Nephron (organoid): Measurements from ENCODE around the gene FBXL14.

Source experiments
- H3K27ac Mint-ChIP-seq, 3 experiments: 2 replicates each; pipeline ENCODE4 v1.8.0; 2020; ENCODE audit warnings: mixed read lengths in 3 of 3, mild to moderate bottlenecking in 2 of 3, moderate library complexity in 1 of 3
- H3K27me3 Mint-ChIP-seq: 2 replicates; pipeline ENCODE4 v1.8.0; 2021; ENCODE audit warnings: low read depth, mild to moderate bottlenecking, moderate library complexity, mixed read lengths
- H3K36me3 Mint-ChIP-seq: 2 replicates; pipeline ENCODE4 v1.8.0; 2020; ENCODE audit warnings: low read depth, mixed read lengths
- H3K4me1 Mint-ChIP-seq: 2 replicates; pipeline ENCODE4 v1.8.0; 2020; ENCODE audit warnings: mixed read lengths
- H3K4me3 Mint-ChIP-seq, 3 experiments: 2 replicates each; pipeline ENCODE4 v1.8.0; 2020; ENCODE audit warnings: mild to moderate bottlenecking in 3 of 3, mixed read lengths in 3 of 3, moderate library complexity in 2 of 3
- H3K9me3 Mint-ChIP-seq: 2 replicates; pipeline ENCODE4 v1.8.0; 2020; ENCODE audit warnings: mixed read lengths
- TF ChIP-seq, protein P1 (sequence below), 3 experiments: fragments of 200-600 bp; sonication (generic); IDR thresholded peaks; one replicate each; pipeline ENCODE4 v1.5.0; 2021; ENCODE audit warnings: antibody characterized with exemption in 3 of 3; ENCODE audit not compliant: unreplicated experiment in 3 of 3

FBXL14 gene

GRCh38 chr12:1566449-1567135 lies 27.8 kb downstream of the FBXL14 start:
- Mint-ChIP-seq H3K27me3 (peaks cover 42% of the 10 kb centered on the region), H3K9me3 (no peaks in the 10 kb centered on the region), H3K4me1 (peaks cover 38% of the 10 kb centered on the region), H3K36me3 (no peaks in the 10 kb centered on the region), H3K27ac (peak overlapping the region in 1 of 3 experiments; percentile 49), H3K4me3 (peak overlapping the region in 1 of 3 experiments; percentile 14)
- TF ChIP-seq, protein P1, sequence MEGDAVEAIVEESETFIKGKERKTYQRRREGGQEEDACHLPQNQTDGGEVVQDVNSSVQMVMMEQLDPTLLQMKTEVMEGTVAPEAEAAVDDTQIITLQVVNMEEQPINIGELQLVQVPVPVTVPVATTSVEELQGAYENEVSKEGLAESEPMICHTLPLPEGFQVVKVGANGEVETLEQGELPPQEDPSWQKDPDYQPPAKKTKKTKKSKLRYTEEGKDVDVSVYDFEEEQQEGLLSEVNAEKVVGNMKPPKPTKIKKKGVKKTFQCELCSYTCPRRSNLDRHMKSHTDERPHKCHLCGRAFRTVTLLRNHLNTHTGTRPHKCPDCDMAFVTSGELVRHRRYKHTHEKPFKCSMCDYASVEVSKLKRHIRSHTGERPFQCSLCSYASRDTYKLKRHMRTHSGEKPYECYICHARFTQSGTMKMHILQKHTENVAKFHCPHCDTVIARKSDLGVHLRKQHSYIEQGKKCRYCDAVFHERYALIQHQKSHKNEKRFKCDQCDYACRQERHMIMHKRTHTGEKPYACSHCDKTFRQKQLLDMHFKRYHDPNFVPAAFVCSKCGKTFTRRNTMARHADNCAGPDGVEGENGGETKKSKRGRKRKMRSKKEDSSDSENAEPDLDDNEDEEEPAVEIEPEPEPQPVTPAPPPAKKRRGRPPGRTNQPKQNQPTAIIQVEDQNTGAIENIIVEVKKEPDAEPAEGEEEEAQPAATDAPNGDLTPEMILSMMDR (IDR thresholded peaks at IDR 0.05; ENCODE audit: unreplicated experiment in 3 of 3): no peak

- TF ChIP-seq, protein P1 (IDR thresholded peaks at IDR 0.05; ENCODE audit: unreplicated experiment in 3 of 3): no peak
- Mint-ChIP-seq H3K4me1 (peaks cover 47% of the 10 kb centered on the region), H3K27me3 (peaks cover 33% of the 10 kb centered on the region), H3K36me3 (no peaks in the 10 kb centered on the region), H3K4me3 (no peak overlapping the region), H3K9me3 (no peaks in the 10 kb centered on the region), H3K27ac (no peak overlapping the region)
Measured at GRCh38 chr12:1565172-1565571, 29.2 kb downstream of the FBXL14 start.

GRCh38 chr12:1564067-1564466 lies 30.3 kb downstream of the FBXL14 start:
- TF ChIP-seq, protein P1 (IDR thresholded peaks at IDR 0.05; ENCODE audit: unreplicated experiment in 3 of 3): no peak
- Mint-ChIP-seq H3K27me3 (peaks cover 27% of the 10 kb centered on the region), H3K27ac (peak overlapping the region in 1 of 3 experiments; percentile 19), H3K4me1 (peaks cover 56% of the 10 kb centered on the region), H3K9me3 (peaks cover 2% of the 10 kb centered on the region), H3K4me3 (no peak overlapping the region), H3K36me3 (peaks cover 6% of the 10 kb centered on the region)

- H3K9me3 Mint-ChIP-seq: peaks cover 5% of the 10 kb centered on the region
- H3K27me3 Mint-ChIP-seq: peaks cover 25% of the 10 kb centered on the region
- peaks cover 6% of the 10 kb centered on the region for H3K36me3 Mint-ChIP-seq
- TF ChIP-seq, protein P1 (IDR thresholded peaks at IDR 0.05; ENCODE audit: unreplicated experiment in 3 of 3): no peak
- H3K27ac Mint-ChIP-seq: peak overlapping the region; percentile 17 to 53 (median 49)
- H3K4me1 Mint-ChIP-seq: peaks cover 56% of the 10 kb centered on the region
- no peak overlapping the region for H3K4me3 Mint-ChIP-seq
Measured at GRCh38 chr12:1562813-1563407, 31.5 kb downstream of the FBXL14 start.

DNA sequence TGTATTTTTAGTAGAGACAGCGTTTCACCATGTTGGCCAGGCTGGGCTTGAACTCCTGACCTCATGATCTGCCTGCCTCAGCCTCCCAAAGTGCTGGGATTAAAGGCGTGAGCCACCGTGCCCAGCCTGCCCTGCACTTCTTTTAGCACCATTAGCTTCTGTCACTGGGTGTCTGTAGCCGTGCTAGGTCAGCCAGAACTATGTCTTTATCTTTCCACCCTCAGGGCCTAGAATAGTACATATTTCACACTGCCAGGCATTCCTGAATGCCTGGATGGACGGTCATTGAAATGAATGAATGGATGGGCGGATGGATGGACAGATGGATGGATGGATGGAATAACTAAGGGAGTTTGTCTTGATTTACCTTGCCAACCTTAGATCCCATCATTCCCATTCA lies 33.7 kb downstream of the FBXL14 start:
- Mint-ChIP-seq H3K27me3 (peaks cover 13% of the 10 kb centered on the region), H3K9me3 (peaks cover 7% of the 10 kb centered on the region), H3K4me1 (peaks cover 44% of the 10 kb centered on the region), H3K4me3 (no peak overlapping the region), H3K27ac (peak overlapping the region in 1 of 3 experiments; percentile 75), H3K36me3 (peaks cover 9% of the 10 kb centered on the region)
- TF ChIP-seq, protein P1 (IDR thresholded peaks at IDR 0.05; ENCODE audit: unreplicated experiment in 3 of 3): no peak
